Brain microvascular endothelial cell (primary cell): ENCODE results near the gene NAA10.

Experiments used
- DNase-seq: peaks from one replicate; pipeline ENCODE4 v3.0.0-alpha.2; 2020
- H3K27ac ChIP-seq: fragments of 250-450 bp; sonication (Bioruptor Pico); 2 replicates; pipeline ENCODE4 v1.5.1; 2020; ENCODE audit warnings: mild to moderate bottlenecking, moderate library complexity
- H3K27me3 ChIP-seq: fragments of 250-450 bp; sonication (Bioruptor Pico); replicated peaks from 2 replicates; pipeline ENCODE4 v1.5.1; 2020; ENCODE audit warnings: mild to moderate bottlenecking
- H3K36me3 ChIP-seq: fragments of 250-450 bp; sonication (Bioruptor Pico); replicated peaks from 2 replicates; pipeline ENCODE4 v1.5.1; 2020; ENCODE audit warnings: mild to moderate bottlenecking
- H3K4me3 ChIP-seq: 2 replicates; pipeline ENCODE4 v1.5.1; 2011; ENCODE audit warnings: low read depth, mild to moderate bottlenecking, control low read depth, low read length, moderate library complexity
- CTCF ChIP-seq: IDR thresholded peaks from 2 replicates; pipeline ENCODE4 v1.5.1; 2011; ENCODE audit warnings: low read depth, mild to moderate bottlenecking, moderate library complexity, low read length, control low read depth, inconsistent platforms; ENCODE audit errors: missing control alignments
- in situ Hi-C: cut with HindIII; loops from 2 replicates; pipeline ENCODE4 v1.10.0; 2017; ENCODE audit warnings: low sequenced_read_pairs, low pct_ligation_motif_present

NAA10 gene

GRCh38 chrX:153882557-153882956 lies 52.3 kb downstream of the NAA10 start:
- no peak overlapping the region for H3K4me3 ChIP-seq
- H3K27me3 ChIP-seq: peaks cover 11% of the 10 kb centered on the region
- no peak overlapping the region for H3K27ac ChIP-seq
- no peak for DNase-seq
- TF ChIP-seq CTCF: no peak
- in situ Hi-C loops: no loop called here
- H3K36me3 ChIP-seq: no peaks in the 10 kb centered on the region

GRCh38 chrX:153882086-153882498 lies 52.7 kb downstream of the NAA10 start:
- H3K27me3 ChIP-seq: peaks cover 11% of the 10 kb centered on the region

GRCh38 chrX:153881281-153881680 lies 53.6 kb downstream of the NAA10 start:
- Histone ChIP-seq H3K36me3 (no peaks in the 10 kb centered on the region), H3K27me3 (peaks cover 5% of the 10 kb centered on the region), H3K4me3 (no peak overlapping the region), H3K27ac (no peak overlapping the region)
- DNase-seq: no peak
- TF ChIP-seq CTCF: no peak
- in situ Hi-C loops: no loop called here

More at GRCh38 chrX:153882086-153882498, 52.7 kb downstream of the NAA10 start:
- no peak overlapping the region for H3K4me3 ChIP-seq
- peak; percentile 5 for DNase-seq
- TF ChIP-seq CTCF: no peak
- H3K27ac ChIP-seq: no peak overlapping the region
- no peaks in the 10 kb centered on the region for H3K36me3 ChIP-seq
- in situ Hi-C loops: no loop called here

GRCh38 chrX:153880440-153880815 lies 54.4 kb downstream of the NAA10 start:
- DNase-seq: no peak
- peaks cover 4% of the 10 kb centered on the region for H3K27me3 ChIP-seq

GRCh38 chrX:153879741-153880439 lies 54.9 kb downstream of the NAA10 start:
- DNase-seq: no peak
- in situ Hi-C loops: no loop called here
- Histone ChIP-seq H3K4me3 (no peak overlapping the region), H3K36me3 (no peaks in the 10 kb centered on the region), H3K27ac (no peak overlapping the region), H3K27me3 (peaks cover 2% of the 10 kb centered on the region)
- no peak for TF ChIP-seq CTCF

More at GRCh38 chrX:153880440-153880815, 54.4 kb downstream of the NAA10 start:
- TF ChIP-seq CTCF: no peak
- in situ Hi-C loops: no loop called here
- Histone ChIP-seq H3K4me3 (no peak overlapping the region), H3K27ac (no peak overlapping the region), H3K36me3 (no peaks in the 10 kb centered on the region)
